GM21717 (cell line): ENCODE results near the gene NR2F6.
"Not testable (repeated sequence)": the region's sequence is repeated elsewhere in the genome, so short reads cannot be mapped to it uniquely, and the experiment has no call there.

Experiments
- ATAC-seq: cut with Tn5 transposase; IDR thresholded peaks from one replicate; pipeline ENCODE4 v1.9.1; 2021; ENCODE audit warnings: mild to moderate bottlenecking, moderate library complexity; ENCODE audit not compliant: unreplicated experiment

Gene NR2F6

GRCh38 chr19:17213334-17213733, 32.4 kb downstream of the NR2F6 start:
- no peak for ATAC-seq

GRCh38 chr19:17211547-17212446, 33.9 kb downstream of the NR2F6 start:
- ATAC-seq, result no peak

GRCh38 chr19:17210296-17210695, 35.4 kb downstream of the NR2F6 start:
- no peak for ATAC-seq

- no peak for ATAC-seq
Observed at GRCh38 chr19:17209126-17210036, 36.3 kb downstream of the NR2F6 start.

GRCh38 chr19:17206736-17207581, 38.8 kb downstream of the NR2F6 start:
- no peak for ATAC-seq

GRCh38 chr19:17205237-17206140, 40.2 kb downstream of the NR2F6 start:
- no peak for ATAC-seq

- ATAC-seq, result no peak
Observed at GRCh38 chr19:17202713-17203112, 43.0 kb downstream of the NR2F6 start.

- no peak for ATAC-seq
Observed at GRCh38 chr19:17202249-17202648, 43.5 kb downstream of the NR2F6 start.

- ATAC-seq, result no peak
Observed at GRCh38 chr19:17200408-17201079, 45.2 kb downstream of the NR2F6 start.

- no peak for ATAC-seq
Observed at GRCh38 chr19:17197666-17198065, 48.1 kb downstream of the NR2F6 start.

- ATAC-seq, result no peak
Observed at GRCh38 chr19:17196610-17197009, 49.1 kb downstream of the NR2F6 start.

GRCh38 chr19:17195106-17195505, 50.6 kb downstream of the NR2F6 start:
- ATAC-seq, result no peak

GRCh38 chr19:17194608-17195007, 51.1 kb downstream of the NR2F6 start:
- ATAC-seq, result no peak

GRCh38 chr19:17192751-17193150, 53.0 kb downstream of the NR2F6 start:
- no peak for ATAC-seq

GRCh38 chr19:17191736-17192135, 54.0 kb downstream of the NR2F6 start:
- not testable (repeated sequence) for ATAC-seq

GRCh38 chr19:17185590-17185989, 60.1 kb downstream of the NR2F6 start:
- no peak for ATAC-seq

- no peak for ATAC-seq
Observed at GRCh38 chr19:17184371-17184841, 61.3 kb downstream of the NR2F6 start.

GRCh38 chr19:17183858-17184321, 61.8 kb downstream of the NR2F6 start:
- no peak for ATAC-seq

GRCh38 chr19:17183271-17183761, 62.4 kb downstream of the NR2F6 start:
- ATAC-seq, result no peak
